GM08714 (cell line): ENCODE results near the gene ARPC2.
"Not testable (repeated sequence)": the region's sequence is repeated elsewhere in the genome, so short reads cannot be mapped to it uniquely, and the experiment has no call there.

Source experiments
- H3K4me3 ChIP-seq: fragments of 200-500 bp; sonication (Bioruptor generic); 2 replicates; pipeline ENCODE4 v1.5.1; 2014; ENCODE audit warnings: mild to moderate bottlenecking, low read length, inconsistent platforms
- ZNF274 ChIP-seq: IDR thresholded peaks from 2 replicates; pipeline ENCODE4 v1.6.1; 2012; ENCODE audit warnings: mild to moderate bottlenecking, low read depth, low read length

ARPC2 gene

DNA sequence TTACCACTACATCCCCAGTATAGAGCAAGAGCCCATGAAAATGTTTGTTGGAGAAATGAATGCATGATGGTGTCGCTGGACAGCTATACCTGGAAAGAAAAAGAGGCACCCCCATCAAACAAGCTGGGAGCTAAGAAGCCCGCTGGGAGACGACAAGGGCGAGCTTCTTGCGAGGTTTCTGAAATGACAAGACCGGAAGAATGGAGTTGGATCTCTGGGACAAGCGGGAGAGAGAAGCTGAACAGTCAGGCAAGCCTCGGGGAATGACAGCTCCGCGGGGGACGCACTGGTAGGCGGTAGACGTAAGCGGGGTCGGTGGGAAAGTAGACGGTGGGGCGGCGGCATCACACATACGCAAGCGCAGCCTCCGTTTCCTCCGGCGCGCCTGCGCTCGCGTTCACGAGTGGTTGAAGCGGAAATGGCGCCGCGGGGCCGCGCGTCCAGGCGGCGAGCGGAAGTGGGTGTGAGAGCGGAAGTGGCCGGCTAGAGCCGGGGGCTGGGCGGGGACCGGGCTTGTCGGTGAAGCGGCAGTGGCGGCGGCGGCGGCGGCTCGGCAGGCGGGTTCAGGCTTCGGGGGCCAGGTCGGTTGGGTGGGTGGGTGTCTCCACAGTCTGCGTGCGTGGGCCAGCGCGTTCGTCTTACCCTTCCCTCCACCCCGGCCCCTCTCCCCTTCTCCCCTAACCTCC is at the start of gene ARPC2:
Gene ARPC2, plus strand, starts transcription at position 516 of the 686 bp plus-strand sequence. CDS start 282 bp downstream, outside the sequence.
- peak within 1 kb of the TSS; percentile 97 for H3K4me3 ChIP-seq
- TF ChIP-seq ZNF274: no peak

DNA sequence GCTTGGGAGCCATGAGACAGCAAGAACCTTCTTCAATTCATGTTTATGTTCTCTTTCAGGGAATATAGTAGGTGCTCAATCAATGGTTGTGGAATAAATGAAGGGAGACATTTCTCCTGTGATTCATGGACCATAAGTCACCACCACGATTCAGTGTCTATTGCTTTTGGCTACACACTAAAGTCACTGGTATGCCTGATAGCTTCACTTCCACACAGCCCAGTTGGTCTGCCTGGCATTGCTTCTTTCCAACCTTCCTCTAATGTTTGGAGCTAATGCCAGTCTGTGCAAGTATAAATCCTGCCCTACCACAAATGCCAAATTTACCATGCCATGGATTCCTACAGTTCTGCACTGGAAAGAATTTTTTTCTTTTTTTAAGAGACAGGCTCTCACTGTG is 49.0 kb upstream of the ARPC2 start:
- no peak for TF ChIP-seq ZNF274

DNA sequence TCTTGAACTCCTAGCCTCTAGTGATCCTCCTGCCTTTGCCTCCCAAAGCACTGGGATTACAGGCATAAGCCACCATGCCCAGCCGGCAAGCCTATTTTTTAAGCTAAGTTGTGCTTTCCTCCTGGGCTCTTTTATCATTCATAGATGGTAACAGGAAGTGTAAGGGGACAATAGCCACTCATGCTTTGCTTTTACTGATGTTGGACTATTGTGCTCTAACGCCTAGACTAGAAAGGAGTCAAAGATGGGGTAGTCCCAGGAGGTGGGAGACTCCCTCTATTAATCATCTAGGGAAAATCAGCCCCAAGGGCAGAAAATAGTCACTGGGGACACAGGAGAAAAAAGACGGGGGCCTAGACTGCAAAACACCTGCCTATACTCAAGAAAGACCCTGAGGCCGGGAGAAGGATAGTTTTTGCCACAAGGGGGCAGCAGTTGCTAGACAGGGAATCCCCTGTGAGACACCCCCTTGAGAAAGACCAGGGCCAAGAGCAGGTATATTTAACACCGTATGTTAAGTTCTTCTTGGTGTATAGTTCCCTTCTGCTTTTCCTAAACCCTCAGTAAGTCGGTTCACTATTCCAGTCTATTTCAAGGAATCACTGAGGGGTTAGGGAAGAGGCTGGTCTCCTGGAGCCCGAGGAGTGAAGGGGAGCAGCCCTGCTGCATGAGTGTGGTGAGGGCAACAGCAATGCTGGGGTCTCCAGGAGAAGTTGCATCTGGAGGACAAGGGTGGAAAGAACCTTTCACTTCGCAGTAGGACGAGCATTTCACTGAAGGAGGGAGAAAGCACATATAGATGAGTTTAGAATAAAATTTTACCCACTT is 48.1 kb upstream of the ARPC2 start:
- H3K4me3 ChIP-seq: no peak overlapping the region
- TF ChIP-seq ZNF274: no peak

More for the DNA sequence above, 49.0 kb upstream of the ARPC2 start:
- H3K4me3 ChIP-seq: no peak overlapping the region

DNA sequence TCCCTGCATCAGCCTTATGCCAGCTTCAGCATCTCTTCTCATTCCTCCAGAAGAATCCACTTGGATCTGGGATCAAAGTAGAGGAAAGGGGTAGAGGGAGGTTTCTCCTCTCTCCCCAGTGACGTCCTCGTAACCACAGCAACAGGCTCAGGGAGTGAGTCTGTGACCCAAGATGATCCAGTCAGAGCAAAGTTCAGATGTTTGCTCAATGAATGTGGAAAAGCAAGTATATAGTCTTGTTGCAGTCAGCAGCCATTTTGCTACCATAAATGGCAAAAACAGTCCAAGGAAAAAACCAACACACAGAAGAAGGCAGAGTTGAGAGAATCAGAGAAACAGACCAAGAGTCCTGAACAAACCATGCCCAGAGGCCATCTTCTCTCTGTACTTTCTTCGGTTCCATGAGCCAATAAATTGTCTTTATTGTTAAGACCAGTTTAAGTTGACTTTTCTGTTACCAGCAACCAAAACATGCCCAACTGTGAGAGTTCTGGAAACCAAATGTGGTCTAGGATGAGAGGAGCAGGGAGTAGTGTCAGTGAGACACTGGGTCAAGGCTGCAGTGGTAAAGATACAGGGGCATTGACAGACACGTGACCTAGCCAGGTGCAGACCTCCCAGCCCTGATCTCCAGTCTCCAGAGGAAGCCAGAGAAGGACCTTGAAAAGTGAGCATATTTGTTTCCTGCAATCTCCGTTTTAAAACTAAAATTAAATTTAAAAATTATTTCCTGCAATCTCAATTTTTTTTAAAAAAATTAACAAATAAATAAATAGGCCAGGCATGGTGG is 47.0 kb upstream of the ARPC2 start:
- no peak for TF ChIP-seq ZNF274
- no peak overlapping the region for H3K4me3 ChIP-seq

DNA sequence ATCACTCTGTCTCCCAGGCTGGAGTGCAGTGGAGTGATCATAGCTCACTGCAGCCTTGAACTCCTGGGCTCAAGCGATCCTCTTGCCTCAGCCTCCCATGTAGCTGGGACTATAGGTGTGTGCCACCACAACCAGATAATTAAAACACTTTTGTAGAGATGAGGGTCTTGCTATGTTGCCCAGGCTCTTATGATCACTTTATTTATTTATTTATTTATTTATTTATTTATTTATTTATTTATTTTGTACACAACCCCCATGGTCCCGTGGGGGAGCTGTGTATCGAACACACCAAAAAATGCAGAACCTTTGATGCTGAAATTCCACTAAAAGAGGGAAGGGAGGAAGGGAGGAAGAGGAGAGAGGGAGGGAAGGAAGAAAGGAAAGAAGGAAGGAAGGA is 45.2 kb upstream of the ARPC2 start:
- H3K4me3 ChIP-seq: not testable (repeated sequence)

DNA sequence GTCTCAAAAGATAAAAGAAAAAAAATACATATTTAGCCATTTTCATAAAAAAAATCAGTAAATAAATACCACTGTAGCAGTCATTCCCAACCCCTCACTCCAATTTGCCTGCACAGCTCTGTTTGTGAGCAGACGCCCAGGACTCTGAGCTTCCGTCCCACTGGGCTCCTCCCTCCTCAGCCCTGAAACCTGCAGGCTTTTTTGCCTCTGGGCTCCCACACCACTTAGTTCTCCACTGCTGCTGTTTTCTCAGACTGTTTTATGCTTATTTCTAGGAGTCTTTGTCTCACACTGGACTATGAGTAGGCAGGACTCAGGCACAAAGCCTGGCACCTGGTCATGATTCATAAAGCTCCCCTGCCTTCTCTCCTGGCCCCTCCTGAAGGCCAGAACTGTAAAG is 44.1 kb upstream of the ARPC2 start:
- TF ChIP-seq ZNF274: no peak
- no peak overlapping the region for H3K4me3 ChIP-seq

DNA sequence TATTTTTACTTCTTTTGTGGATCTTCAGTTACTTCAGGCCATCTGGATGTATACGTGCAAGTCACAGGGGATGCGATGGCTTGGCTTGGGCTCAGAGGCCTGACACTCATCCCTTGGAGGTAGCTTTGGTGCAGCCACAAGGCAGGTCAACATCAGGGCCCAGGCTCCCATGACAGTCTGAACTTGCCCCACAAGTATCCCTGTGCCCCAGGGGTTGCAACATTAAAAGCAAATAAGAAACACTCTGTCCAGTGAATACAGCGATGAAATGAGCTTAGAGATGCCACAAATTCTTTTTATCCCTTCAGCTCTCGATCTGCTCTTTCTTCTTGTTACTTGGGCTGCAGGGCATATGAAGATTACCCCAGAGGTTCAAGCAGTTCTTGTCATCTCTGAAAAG is 37.2 kb upstream of the ARPC2 start:
- TF ChIP-seq ZNF274: no peak
- no peak overlapping the region for H3K4me3 ChIP-seq

DNA sequence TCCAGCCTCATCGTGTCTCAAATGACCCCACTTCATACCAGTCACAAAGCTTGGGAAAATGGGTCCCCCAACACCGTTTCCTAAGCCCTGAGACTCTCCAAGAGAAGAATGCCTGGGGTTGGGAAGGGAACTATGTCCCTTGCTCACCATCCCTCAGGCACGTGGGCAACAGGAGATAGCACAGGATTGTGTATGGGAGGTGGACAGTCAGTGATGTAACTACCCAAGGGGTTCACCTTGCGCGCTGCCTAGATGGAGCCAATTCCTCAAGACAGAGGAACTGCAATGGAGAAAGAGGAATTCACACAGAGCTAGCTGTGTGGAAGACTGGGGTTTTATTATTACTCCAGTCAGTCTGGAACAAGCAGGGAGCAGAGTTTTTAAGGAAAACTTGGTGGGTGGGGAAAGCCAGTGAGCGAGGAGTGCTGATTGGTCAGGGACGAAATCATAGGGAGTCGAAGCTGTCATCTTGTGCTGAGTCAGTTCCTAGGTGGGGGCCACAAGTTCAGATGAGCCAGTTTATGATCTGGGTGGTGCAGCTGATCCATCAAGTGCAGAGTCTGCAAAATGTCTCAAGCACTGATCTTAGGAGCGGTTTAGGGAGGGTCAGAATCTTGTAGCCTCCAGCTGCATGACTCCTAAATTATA is 36.4 kb upstream of the ARPC2 start:
- no peak overlapping the region for H3K4me3 ChIP-seq
- no peak for TF ChIP-seq ZNF274

DNA sequence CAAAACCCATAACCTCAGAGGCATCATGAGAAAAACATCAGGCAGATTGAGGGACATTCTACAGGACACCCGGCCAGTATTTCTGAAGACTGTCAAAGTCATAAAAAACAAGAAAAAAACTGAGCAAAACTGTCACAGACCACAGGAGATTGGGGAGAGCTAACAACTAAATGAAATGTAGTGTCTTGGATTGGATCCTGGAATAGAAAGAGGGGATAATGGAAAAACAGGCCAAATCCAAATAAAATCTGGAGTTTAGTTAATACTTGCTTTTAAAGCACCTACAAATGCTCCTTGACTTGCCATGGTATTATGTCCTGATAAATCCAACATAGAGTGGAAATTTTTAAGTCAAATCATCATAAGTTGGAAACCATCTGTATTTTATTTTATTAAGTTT is 32.7 kb upstream of the ARPC2 start:
- TF ChIP-seq ZNF274: no peak
- no peak overlapping the region for H3K4me3 ChIP-seq

DNA sequence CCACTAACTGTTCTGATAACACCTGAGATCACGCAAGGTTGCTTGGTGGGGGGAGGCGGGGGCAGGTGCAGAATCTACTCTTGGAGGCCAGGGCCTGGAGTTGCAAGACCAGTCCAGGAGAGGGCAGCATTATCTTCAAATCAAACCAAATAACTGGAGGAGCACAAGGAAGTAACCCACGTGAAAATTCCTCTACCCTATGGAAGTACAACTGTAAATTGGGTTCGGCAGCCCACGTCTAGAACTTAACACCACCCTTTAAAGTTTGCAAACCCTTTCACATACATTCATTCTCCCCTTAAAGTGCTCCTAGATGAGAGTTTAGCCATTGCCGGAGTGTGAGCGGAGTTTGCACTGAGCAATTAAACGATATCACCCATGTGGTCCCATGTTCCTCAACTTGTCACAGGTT is 30.6 kb upstream of the ARPC2 start:
- no peak for TF ChIP-seq ZNF274
- no peak overlapping the region for H3K4me3 ChIP-seq

DNA sequence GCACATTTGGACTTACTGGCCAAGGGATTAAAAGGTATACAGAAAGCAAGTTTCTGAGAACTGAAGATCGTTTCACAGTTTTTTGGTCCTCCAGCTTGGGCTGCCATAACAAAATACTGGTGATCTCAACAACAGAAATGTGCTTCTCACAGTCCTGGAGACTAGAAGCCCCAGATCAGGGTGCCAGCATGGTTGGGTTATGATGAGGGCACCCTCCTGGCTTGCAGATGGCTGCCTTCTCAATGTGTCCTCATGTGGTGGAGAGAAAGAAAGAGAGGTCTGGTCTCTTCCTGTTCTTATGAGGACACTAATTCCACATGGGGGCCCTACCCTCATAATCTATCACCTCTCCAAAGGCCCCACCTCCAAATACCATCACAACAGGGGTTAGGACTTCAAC is 30.1 kb upstream of the ARPC2 start:
- no peak for TF ChIP-seq ZNF274
- no peak overlapping the region for H3K4me3 ChIP-seq

DNA sequence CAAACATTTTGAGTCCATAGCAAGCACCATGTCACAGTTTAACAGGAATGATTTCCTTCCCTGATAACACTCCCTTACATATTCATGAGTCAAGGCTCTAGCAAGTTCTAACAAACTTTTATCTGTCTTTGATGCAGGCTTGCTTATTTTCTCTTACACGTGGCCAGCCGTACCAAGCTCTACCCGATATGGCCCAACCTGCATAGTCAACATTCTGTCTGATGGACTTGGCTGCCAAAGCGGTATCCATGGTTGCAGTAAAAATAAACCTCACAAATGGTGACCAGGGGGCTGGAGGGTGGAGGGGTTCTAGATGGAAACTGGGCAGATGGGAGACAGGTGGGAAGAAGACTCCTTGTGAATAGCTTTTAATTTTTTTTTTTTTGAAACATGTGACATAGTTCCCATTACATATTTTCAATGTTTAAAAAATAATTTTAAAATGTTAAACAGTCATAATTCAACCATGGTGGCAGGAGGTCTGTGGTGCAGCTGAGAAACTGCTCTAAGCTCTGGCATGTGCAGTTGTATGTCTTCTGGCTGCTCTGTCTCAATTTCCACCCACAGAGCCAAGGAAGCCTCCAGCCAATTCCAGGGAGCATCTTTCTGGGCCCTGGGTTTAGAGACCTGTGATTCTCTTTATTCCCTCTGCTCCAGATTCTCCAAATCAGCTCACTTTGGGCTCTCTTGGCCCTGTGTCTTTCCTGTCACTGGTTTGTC is 29.5 kb upstream of the ARPC2 start:
- TF ChIP-seq ZNF274: no peak
- H3K4me3 ChIP-seq: no peak overlapping the region

DNA sequence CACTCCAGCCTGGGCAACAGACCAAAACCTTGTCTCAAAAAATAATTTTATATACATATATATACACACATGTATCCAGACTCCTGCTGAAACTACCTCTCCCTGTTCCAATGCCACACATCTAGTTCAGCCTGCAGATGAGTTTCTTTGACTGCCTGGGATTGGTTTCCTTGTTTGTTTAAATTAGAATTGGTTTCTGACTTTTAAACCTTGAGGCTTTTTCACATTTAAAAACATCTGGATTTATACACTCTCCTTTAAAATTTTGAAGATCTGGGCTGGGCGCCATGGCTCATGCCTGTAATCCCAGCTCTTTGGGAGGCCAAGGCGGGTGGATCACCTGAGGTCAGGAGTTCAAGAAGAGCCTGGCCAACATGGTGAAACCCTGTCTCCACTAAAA is 28.5 kb upstream of the ARPC2 start:
- H3K4me3 ChIP-seq: no peak overlapping the region
- TF ChIP-seq ZNF274: no peak
